ENCODE data around the gene SYNJ2BP.

The SYNJ2BP gene

GRCh38 chr14:70392676-70393075, 24.2 kb downstream of the SYNJ2BP start:
- in situ Hi-C loops (cut with MboI; ENCODE audit: low sequenced_read_pairs) = no loop called here

GRCh38 chr14:70391493-70392391, 25.1 kb downstream of the SYNJ2BP start:
- in situ Hi-C loops (cut with MboI; ENCODE audit: low sequenced_read_pairs) = no loop called here

- in situ Hi-C loops (cut with MboI; ENCODE audit: low sequenced_read_pairs) = no loop called here
These were observed 34.4 kb downstream of the SYNJ2BP start for GRCh38 chr14:70382536-70382935.

GRCh38 chr14:70380824-70381223, 36.1 kb downstream of the SYNJ2BP start:
- in situ Hi-C loops (cut with MboI; ENCODE audit: low sequenced_read_pairs) = no loop called here

- in situ Hi-C loops (cut with MboI; ENCODE audit: low sequenced_read_pairs) = no loop called here
These were observed 38.2 kb downstream of the SYNJ2BP start for GRCh38 chr14:70378696-70379095.
